Mesenchymal stem cell (in vitro differentiated cells and primary cell): ENCODE results near the gene CATSPER2.
"Not testable (repeated sequence)": the region's sequence is repeated elsewhere in the genome, so short reads cannot be mapped to it uniquely, and the experiment has no call there.

ENCODE experiments used
- DNase-seq: peaks from one replicate; pipeline ENCODE4 v3.0.0-alpha.2; 2013
- H2AFZ ChIP-seq: one replicate; pipeline ENCODE4 v1.6.1; 2013; ENCODE audit warnings: low read depth, mild to moderate bottlenecking, control low read depth, inconsistent platforms, low read length, moderate library complexity
- H2AK5ac ChIP-seq: 2 replicates; pipeline ENCODE4 v1.6.1; 2013; ENCODE audit warnings: low read length, moderate library complexity, mild to moderate bottlenecking, inconsistent platforms; ENCODE audit not compliant: severe bottlenecking
- H2BK120ac ChIP-seq: one replicate; pipeline ENCODE4 v1.6.1; 2013; ENCODE audit warnings: low read depth, mild to moderate bottlenecking, inconsistent platforms, low read length, moderate library complexity
- H2BK12ac ChIP-seq, 2 experiments: one replicate each; pipeline ENCODE4 v1.6.1; 2013; ENCODE audit warnings: inconsistent platforms in 2 of 2, low read length in 2 of 2, mild to moderate bottlenecking in 2 of 2, moderate library complexity in 2 of 2, control low read depth in 1 of 2
- H2BK15ac ChIP-seq: one replicate; pipeline ENCODE4 v1.6.1; 2013; ENCODE audit warnings: mild to moderate bottlenecking, low read depth, inconsistent platforms; ENCODE audit not compliant: poor library complexity, severe bottlenecking
- H2BK5ac ChIP-seq: 2 replicates; pipeline ENCODE4 v1.6.1; 2013; ENCODE audit warnings: low read depth, mild to moderate bottlenecking, low read length, control low read depth, inconsistent platforms; ENCODE audit not compliant: poor library complexity, severe bottlenecking
- H3K14ac ChIP-seq, 2 experiments: one replicate each; pipeline ENCODE4 v1.6.1; 2013; ENCODE audit warnings: inconsistent platforms in 2 of 2, low read length in 2 of 2, control low read depth in 1 of 2, mild to moderate bottlenecking in 1 of 2, moderate library complexity in 1 of 2
- H3K18ac ChIP-seq, 2 experiments: one replicate each; pipeline ENCODE4 v1.6.1; 2013; ENCODE audit warnings: inconsistent platforms in 2 of 2, low read length in 2 of 2, control low read depth in 1 of 2, low read depth in 1 of 2, mild to moderate bottlenecking in 1 of 2
- H3K23ac ChIP-seq, 2 experiments: one replicate each; pipeline ENCODE4 v1.6.1; 2013; ENCODE audit warnings: inconsistent platforms in 2 of 2, low read length in 2 of 2, mild to moderate bottlenecking in 2 of 2, moderate library complexity in 2 of 2, control low read depth in 1 of 2
- H3K27ac ChIP-seq: 2 replicates; pipeline ENCODE4 v1.5.1; 2013; ENCODE audit warnings: mild to moderate bottlenecking, moderate library complexity, low read length, control low read depth, inconsistent platforms; ENCODE audit not compliant: poor library complexity, severe bottlenecking
- H3K27me3 ChIP-seq, 2 experiments: 2 replicates each; pipeline versions ENCODE4 v1.6.1 to v1.7.0; 2013; ENCODE audit warnings: low read length in 2 of 2, mild to moderate bottlenecking in 2 of 2, moderate library complexity in 2 of 2, control low read depth in 1 of 2, inconsistent platforms in 1 of 2; ENCODE audit not compliant: control insufficient read depth in 1 of 2, insufficient read depth in 1 of 2
- H3K36me3 ChIP-seq, 2 experiments: 2 replicates each; pipeline versions ENCODE4 v1.6.1 to v1.7.0; 2013; ENCODE audit warnings: low read length in 2 of 2, control low read depth in 1 of 2, inconsistent platforms in 1 of 2, low read depth in 1 of 2, mild to moderate bottlenecking in 1 of 2; ENCODE audit not compliant: insufficient read depth in 2 of 2, control insufficient read depth in 1 of 2
- H3K4ac ChIP-seq, 2 experiments: one replicate each; pipeline ENCODE4 v1.6.1; 2013; ENCODE audit warnings: inconsistent platforms in 2 of 2, low read length in 2 of 2, mild to moderate bottlenecking in 2 of 2, moderate library complexity in 2 of 2, control low read depth in 1 of 2, low read depth in 1 of 2
- H3K4me1 ChIP-seq: 2 replicates; pipeline ENCODE4 v1.6.1; 2013; ENCODE audit warnings: low read depth, low read length, control low read depth; ENCODE audit not compliant: control insufficient read depth, insufficient read depth
- H3K4me2 ChIP-seq: 2 replicates; pipeline ENCODE4 v1.6.1; 2013; ENCODE audit warnings: low read length, mild to moderate bottlenecking, inconsistent platforms; ENCODE audit not compliant: poor library complexity, severe bottlenecking
- H3K4me3 ChIP-seq, 2 experiments: 2 replicates each; pipeline versions ENCODE4 v1.5.1 to v1.7.0; 2013; ENCODE audit warnings: low read length in 2 of 2, mild to moderate bottlenecking in 2 of 2, control low read depth in 1 of 2, low read depth in 1 of 2; ENCODE audit not compliant: insufficient read depth in 1 of 2
- H3K79me1 ChIP-seq: replicated peaks from 2 replicates; pipeline ENCODE4 v1.6.1; 2013; ENCODE audit warnings: mild to moderate bottlenecking, control low read depth, low read length, inconsistent platforms; ENCODE audit not compliant: poor library complexity, severe bottlenecking
- H3K9ac ChIP-seq: 2 replicates; pipeline ENCODE4 v1.7.0; 2013; ENCODE audit warnings: mild to moderate bottlenecking, low read length, moderate library complexity
- H3K9me3 ChIP-seq: 2 replicates; pipeline ENCODE4 v1.7.0; 2013; ENCODE audit warnings: mild to moderate bottlenecking, low read length; ENCODE audit not compliant: control insufficient read depth
- H4K8ac ChIP-seq: one replicate; pipeline ENCODE4 v1.6.1; 2013; ENCODE audit warnings: inconsistent platforms, mild to moderate bottlenecking, low read length, moderate library complexity
- H4K91ac ChIP-seq: one replicate; pipeline ENCODE4 v1.6.1; 2013; ENCODE audit warnings: mild to moderate bottlenecking, low read length, inconsistent platforms
- WGBS: methylation state at CpG from one replicate; pipeline ENCODE4 v1.1.7; 2013; ENCODE audit warnings: mixed read lengths; 5-methylcytosine and 5-hydroxymethylcytosine counted together

CATSPER2 gene

GRCh38 chr15:43617750-43618149 is 30.9 kb downstream of the CATSPER2 start:
- H2AK5ac ChIP-seq, H3K23ac ChIP-seq, H3K27ac ChIP-seq, H2BK120ac ChIP-seq, H3K27me3 ChIP-seq, H2AFZ ChIP-seq, H3K79me1 ChIP-seq, H4K8ac ChIP-seq, H3K4ac ChIP-seq, H3K4me1 ChIP-seq, H3K14ac ChIP-seq, H3K4me3 ChIP-seq, H3K18ac ChIP-seq, H3K9me3 ChIP-seq, H4K91ac ChIP-seq, H2BK5ac ChIP-seq, H3K36me3 ChIP-seq, H3K9ac ChIP-seq, H3K4me2 ChIP-seq, H2BK12ac ChIP-seq, H2BK15ac ChIP-seq, DNase-seq: not testable (repeated sequence)
- WGBS, result no CpG with 5 or more reads among the region's 8 CpGs

- not testable (repeated sequence) for H2BK120ac ChIP-seq
Observed at GRCh38 chr15:43602233-43602632, 46.4 kb downstream of the CATSPER2 start.

GRCh38 chr15:43600200-43600599 is 48.4 kb downstream of the CATSPER2 start:
- H3K4ac ChIP-seq, H3K9ac ChIP-seq, H2AFZ ChIP-seq, H2BK120ac ChIP-seq, H3K36me3 ChIP-seq, H4K91ac ChIP-seq, H2AK5ac ChIP-seq, H3K79me1 ChIP-seq, H2BK15ac ChIP-seq, H3K4me2 ChIP-seq, H2BK12ac ChIP-seq, H3K9me3 ChIP-seq, H3K4me3 ChIP-seq, H4K8ac ChIP-seq, DNase-seq, H3K18ac ChIP-seq, H3K14ac ChIP-seq, H2BK5ac ChIP-seq, H3K4me1 ChIP-seq, H3K27ac ChIP-seq, H3K23ac ChIP-seq: not testable (repeated sequence)
- peaks cover 11 to 36% of the 10 kb centered on the region in 2 experiments for H3K27me3 ChIP-seq
- no CpG with 5 or more reads among the region's 2 CpGs for WGBS

More at GRCh38 chr15:43602233-43602632, 46.4 kb downstream of the CATSPER2 start:
- peaks cover 7 to 33% of the 10 kb centered on the region in 2 experiments for H3K27me3 ChIP-seq
- not testable (repeated sequence) for H4K91ac ChIP-seq, H3K36me3 ChIP-seq, H3K9me3 ChIP-seq, H2AK5ac ChIP-seq, H3K4me1 ChIP-seq, H3K18ac ChIP-seq, H2AFZ ChIP-seq, H3K4me2 ChIP-seq, H2BK12ac ChIP-seq, H3K4ac ChIP-seq, H2BK5ac ChIP-seq, H4K8ac ChIP-seq, H3K4me3 ChIP-seq, H3K23ac ChIP-seq, H3K9ac ChIP-seq, H3K27ac ChIP-seq, H3K79me1 ChIP-seq, H2BK15ac ChIP-seq, H3K14ac ChIP-seq, DNase-seq
- 86% methylated on average over 6 of the region's 6 CpGs for WGBS

GRCh38 chr15:43599131-43599530 is 49.5 kb downstream of the CATSPER2 start:
- H2AFZ ChIP-seq, H3K4me1 ChIP-seq, H3K18ac ChIP-seq, H3K79me1 ChIP-seq, H4K8ac ChIP-seq, H3K4ac ChIP-seq, H3K9ac ChIP-seq, H2AK5ac ChIP-seq, H3K23ac ChIP-seq, H3K36me3 ChIP-seq, H3K4me3 ChIP-seq, H2BK5ac ChIP-seq, H3K4me2 ChIP-seq, H3K14ac ChIP-seq, H2BK12ac ChIP-seq, H3K27ac ChIP-seq, H2BK120ac ChIP-seq, H3K9me3 ChIP-seq, H4K91ac ChIP-seq, DNase-seq, H2BK15ac ChIP-seq: not testable (repeated sequence)
- H3K27me3 ChIP-seq, result peaks cover 11 to 36% of the 10 kb centered on the region in 2 experiments
- WGBS, result 100% methylated on average over 2 of the region's 6 CpGs
